ENCODE data around the gene WNT9B.
A peak's percentile ranks its signal among the peaks of the same experiment; 100 is the strongest.
"Not testable (repeated sequence)": the region's sequence is repeated elsewhere in the genome, so short reads cannot be mapped to it uniquely, and the experiment has no call there.

Gene WNT9B

GRCh38 chr17:46916623-46917022, 65.2 kb downstream of the WNT9B start:
- no peak for DNase-seq

GRCh38 chr17:46917041-46917440, 65.7 kb downstream of the WNT9B start:
- DNase-seq = no peak

DNA sequence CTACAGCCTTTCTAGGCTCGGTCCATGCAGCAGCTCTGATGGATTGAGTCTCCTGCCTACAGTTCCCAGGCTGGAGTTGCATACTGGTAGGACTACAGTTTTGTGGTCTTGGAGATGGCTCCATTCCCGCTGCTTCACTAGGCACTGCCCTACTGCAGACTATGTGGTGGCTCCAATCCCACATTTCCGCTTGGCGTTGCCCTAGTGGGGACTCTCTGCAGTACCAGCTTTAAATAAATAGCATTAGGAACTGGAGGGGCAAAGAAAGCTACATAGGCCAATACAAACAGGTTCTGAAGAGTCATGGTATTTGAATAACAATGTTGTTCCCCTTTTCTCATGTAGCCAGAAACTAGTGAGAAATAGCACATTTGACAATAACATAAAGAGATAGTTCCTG, 66.1 kb downstream of the WNT9B start:
- DNase-seq = no peak

- DNase-seq = not testable (repeated sequence)
These were observed 70.6 kb downstream of the WNT9B start for GRCh38 chr17:46921962-46922361.

DNA sequence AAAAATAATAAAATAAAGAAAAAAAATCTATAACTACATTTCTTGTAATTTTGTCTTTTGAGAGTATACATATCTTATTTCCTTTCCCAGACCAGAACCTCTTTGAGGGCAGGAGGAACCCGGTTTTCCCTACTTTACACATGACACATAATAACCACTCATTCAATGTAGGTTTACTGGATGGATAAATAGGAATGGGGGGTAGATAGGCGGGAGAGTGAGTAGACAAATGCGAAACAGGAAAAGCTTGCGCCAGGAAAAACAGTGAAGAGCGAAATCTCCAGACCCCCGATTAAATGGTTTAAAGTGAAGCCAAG, 71.1 kb downstream of the WNT9B start:
- no peak for DNase-seq

GRCh38 chr17:46922804-46923635, 71.6 kb downstream of the WNT9B start, which contains the start of gene GOSR2:
GOSR2 (plus strand) TSS chr17:46923160; CDS start chr17:46923193, 33 bp downstream.
- peak; percentile 91 for DNase-seq

DNA sequence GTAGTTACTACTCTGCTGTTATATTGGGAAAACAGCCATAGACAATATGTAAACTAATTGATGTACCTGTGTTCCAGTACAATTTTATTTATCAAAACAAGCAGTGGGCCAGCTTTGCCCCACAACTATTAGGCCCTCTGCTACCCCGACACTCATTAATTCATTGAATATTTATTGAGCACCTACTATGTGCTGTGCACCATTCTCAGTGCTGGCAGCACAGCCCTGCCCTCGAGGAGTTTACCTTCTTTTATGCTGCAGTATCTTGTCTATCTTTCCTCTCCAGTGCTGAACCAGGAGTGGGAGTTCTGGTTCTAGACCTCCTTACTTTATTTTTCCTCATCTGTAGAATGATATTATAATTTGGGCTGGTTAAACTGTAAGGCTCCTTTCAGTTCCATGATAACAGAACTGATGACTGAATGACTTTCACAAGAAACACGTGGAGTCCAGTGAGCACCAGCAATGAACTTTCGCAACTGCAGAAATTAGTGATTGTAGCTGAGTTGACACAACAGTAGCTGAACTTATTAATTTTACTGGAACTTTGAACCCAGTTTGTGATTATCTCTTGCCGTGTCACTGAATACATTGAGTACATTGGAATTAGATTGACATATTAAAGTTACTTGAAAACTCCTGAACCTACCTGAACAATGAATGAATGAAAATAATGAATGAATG, 73.9 kb downstream of the WNT9B start:
- no peak for DNase-seq

GRCh38 chr17:46928467-46929261, 77.3 kb downstream of the WNT9B start:
- no peak for DNase-seq

DNA sequence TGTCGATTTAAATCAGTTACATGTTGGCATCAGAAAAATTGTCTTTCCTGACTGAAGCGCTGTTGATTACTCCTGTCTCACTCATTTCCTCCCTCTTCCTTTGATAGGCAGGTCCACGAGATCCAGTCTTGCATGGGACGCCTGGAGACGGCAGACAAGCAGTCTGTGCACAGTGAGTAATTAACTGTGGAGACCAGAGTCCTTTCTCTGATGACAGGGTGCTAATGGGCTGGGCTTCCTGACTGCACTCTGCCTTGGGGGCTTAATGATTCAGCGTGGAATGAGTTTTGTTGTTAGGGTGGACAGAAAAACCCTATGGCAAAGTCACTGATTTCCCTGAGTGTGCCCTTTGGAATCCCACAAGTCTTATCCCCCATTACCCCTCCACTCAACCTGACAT, 78.0 kb downstream of the WNT9B start:
- no peak for DNase-seq

GRCh38 chr17:46930051-46930450, 78.7 kb downstream of the WNT9B start:
- DNase-seq = no peak

- no peak for DNase-seq
These were observed 80.2 kb downstream of the WNT9B start for GRCh38 chr17:46931596-46931995.

DNA sequence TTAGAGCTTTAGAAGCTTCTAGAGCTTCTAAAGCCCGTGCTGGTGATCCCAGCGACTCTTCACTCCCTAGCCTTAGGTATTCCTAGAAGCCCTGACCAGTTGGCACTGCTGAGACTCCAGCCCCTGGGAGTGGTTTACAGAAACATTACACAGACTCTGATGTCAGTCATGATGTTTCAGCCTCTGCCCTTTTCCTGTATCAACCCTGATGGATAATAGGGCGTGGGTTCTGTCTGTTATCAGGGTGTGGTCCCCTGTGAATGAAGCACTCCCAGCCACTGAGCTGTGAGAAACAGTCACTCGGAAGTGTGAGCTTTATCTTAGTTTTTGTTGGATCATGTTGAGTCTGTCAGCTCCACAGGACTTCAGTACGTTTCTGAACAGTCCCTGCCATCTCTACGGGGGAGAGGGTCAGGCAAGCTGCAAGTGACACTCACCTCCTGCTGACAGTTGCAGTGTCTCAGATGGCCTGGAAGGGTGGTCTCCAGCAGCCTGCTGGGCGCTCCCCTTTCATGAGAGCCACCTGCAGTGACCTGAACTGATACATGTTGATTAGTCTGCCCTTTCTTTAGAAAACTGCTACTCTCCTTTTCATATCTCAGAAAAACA, 84.4 kb downstream of the WNT9B start:
- no peak for DNase-seq

All from CD4-positive, alpha-beta T cell treated with Interleukin-6 for 4 hours (primary cell).